WTC11 (cell line): ENCODE data around the gene TOR1AIP2.

Experiments
- FOXP1 ChIP-seq: sonication (generic); formaldehyde crosslinking; IDR thresholded peaks from 2 replicates; pipeline ENCODE4 v1.8.0; 2022; ENCODE audit warnings: missing genetic modification reagents, mild to moderate bottlenecking, moderate library complexity, borderline replicate concordance
- TF ChIP-seq, protein P1 (sequence below): sonication (generic); formaldehyde crosslinking; IDR thresholded peaks from 2 replicates; pipeline ENCODE4 v1.8.0; 2022; ENCODE audit warnings: mild to moderate bottlenecking, missing genetic modification reagents

DNA sequence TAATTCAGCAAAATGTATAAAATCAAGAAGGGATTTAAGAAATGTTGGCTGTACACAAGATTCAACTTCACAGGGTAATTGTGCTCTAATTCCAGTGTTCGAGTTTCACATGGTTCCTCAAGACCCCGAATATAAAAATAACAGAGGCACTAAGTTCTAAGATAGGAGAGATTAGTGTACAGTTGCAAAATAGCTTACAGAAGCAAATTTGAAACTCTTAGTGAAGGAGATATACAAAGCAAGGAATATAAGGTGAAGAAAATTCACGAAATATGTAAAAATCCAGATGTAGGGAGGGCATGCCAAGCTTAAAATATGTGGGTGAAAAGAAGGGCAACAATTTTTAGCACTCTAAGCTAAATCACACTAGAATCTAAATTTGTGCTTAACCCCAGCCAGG is 29.4 kb downstream of the TOR1AIP2 start:
- no peak for TF ChIP-seq FOXP1
- TF ChIP-seq, protein P1, sequence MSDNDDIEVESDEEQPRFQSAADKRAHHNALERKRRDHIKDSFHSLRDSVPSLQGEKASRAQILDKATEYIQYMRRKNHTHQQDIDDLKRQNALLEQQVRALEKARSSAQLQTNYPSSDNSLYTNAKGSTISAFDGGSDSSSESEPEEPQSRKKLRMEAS (CRISPR knock-in tag), result no peak
